GM21619 (cell line): ENCODE measurements around the gene CEP44.
"Not testable (repeated sequence)": the region's sequence is repeated elsewhere in the genome, so short reads cannot be mapped to it uniquely, and the experiment has no call there.

Source experiments
- ATAC-seq: cut with Tn5 transposase; IDR thresholded peaks from one replicate; pipeline ENCODE4 v1.9.1; 2021; ENCODE audit not compliant: unreplicated experiment

Gene CEP44

GRCh38 chr4:174278467-174278866, 5.2 kb upstream of the CEP44 start:
- no peak for ATAC-seq

- ATAC-seq, result no peak
Observed at GRCh38 chr4:174279433-174280155, 4.1 kb upstream of the CEP44 start.

- no peak for ATAC-seq
Observed at GRCh38 chr4:174281182-174281737, 2.5 kb upstream of the CEP44 start.

DNA sequence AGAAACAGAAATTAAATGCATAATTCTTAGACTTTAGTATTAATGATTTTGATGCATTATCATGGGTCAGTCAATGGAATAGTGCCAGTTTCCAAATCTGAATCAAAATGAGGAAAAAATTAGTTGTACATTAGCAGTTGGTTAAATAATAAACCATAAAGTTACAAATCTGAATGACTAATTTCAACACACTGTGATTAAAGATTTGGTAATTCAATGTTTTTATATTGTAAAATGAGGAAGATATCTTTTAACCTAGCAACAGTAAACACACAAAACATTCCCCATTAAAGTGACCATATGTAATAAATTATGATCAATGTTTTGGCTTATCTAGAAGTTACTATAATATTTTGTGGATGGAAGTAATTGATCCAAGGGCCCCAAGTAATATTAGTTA, 1.8 kb upstream of the CEP44 start:
- ATAC-seq, result no peak

- ATAC-seq, result peak; percentile 98
Observed at GRCh38 chr4:174282836-174283506, 740 bp upstream of the CEP44 start.

DNA sequence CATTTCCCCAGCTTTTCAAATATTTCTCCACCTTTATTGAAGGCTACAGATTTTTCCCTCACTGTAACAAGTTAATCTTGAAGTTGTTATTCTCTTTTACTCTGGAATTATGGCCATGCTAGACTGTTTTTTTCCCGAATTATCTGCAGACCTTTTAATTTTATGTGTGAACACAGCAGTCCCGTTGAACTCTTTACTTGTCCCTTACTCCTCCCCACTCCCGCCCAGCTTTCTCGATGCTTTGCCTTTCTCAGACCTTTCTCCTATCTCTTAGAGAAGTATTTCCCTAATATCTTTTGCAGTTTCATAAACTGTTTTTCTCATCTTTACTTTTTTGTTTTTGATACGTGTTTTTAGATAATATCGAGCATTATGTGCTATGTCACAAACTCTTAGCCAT, 776 bp downstream of the CEP44 start:
- no peak for ATAC-seq

- no peak for ATAC-seq
Observed at GRCh38 chr4:174286870-174287269, 3.2 kb downstream of the CEP44 start.

DNA sequence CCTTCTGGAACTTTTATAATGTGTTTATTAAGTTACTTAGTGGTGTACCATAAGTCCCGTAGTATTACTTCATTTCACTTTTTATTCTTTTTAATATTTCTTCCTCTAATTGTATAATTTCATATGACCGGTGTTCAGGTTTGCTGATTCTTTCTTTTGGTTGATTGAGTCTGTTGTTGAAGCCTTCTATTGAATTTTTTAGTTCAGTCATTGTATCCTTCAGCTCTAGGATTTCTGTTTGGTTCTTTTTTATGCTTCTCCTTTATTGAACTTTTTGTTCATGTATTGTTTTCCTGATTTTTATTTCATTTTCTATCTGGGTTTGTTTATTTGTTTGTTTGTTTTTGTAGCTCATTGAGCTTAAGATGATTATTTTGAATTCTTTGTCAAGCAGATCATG, 8.8 kb downstream of the CEP44 start:
- ATAC-seq, result no peak

DNA sequence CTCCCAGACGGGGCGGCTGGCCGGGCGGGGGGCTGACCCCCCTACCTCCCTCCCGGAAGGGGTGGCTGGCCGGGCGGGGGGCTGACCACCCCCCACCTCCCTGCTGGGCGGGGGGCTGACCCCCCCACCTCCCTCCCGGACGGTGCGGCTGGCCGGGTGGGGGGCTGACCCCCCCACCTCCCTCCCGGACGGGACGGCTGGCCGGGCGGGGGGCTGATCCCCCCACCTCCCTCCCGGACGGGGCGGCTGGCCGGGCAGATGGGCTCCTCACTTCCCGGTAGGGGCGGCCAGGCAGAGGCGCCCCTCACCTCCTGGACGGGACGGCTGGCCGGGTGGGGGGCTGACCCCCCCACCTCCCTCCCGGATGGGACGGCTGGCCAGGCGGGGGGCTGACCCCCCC, 10.9 kb downstream of the CEP44 start:
- not testable (repeated sequence) for ATAC-seq

- ATAC-seq, result not testable (repeated sequence)
Observed at GRCh38 chr4:174295142-174295541, 11.4 kb downstream of the CEP44 start.

DNA sequence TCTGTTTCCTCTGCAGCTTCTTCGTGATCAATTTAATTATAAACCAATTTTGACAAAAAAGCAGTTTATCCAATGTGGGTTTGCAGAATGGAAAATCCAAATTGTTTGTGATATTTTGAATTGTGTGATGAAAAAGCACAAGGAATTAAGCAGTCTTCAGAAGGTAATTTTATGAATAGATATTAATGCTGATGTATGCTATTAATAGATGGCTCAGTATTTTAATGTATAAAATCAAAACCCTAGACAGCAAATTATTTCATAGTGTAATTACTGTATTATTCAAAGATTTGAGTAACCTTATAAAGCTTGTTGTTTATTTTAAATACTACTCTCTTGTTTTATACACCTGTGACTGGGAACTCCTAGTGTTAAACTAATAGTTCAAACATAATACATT, 20.0 kb downstream of the CEP44 start:
- ATAC-seq, result no peak

DNA sequence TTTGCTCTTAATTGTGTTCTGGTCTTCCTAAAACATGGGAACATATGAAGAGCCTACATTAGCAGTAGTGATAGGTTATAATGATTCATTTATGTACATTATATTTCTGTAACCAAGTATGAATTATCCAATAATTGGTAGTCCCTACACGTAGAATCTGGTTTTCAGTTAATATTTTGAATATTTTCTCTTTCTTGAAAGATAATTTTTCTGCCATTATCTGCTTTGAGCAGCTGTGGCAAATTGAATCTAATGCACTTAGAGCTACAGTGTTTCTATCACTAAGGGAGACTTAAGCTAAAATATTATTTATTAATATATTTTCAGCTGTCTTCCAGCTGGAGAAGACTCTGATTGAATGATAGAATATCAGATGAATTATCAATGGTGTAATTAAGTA, 21.0 kb downstream of the CEP44 start:
- no peak for ATAC-seq

GRCh38 chr4:174305961-174306360, 22.2 kb downstream of the CEP44 start:
- ATAC-seq, result no peak

DNA sequence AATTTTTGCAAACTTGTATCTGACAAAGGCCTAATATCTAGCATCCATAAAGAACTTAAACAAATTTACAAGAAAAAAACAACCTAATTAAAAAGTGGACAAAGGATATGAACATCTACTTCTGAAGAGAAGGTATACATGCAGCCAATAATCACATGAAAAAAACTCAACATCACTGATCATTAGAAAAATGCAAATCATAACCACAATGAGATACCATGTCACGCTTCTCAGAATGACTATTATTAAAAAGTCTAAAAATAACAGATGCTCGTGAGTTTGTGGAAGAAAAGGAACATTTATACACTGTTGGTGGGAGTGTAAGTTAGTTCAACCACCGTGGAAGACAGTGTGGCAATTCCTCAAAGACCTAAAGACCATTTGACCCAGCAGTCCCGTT, 24.0 kb downstream of the CEP44 start:
- no peak for ATAC-seq

- ATAC-seq, result no peak
Observed at GRCh38 chr4:174312993-174313392, 29.3 kb downstream of the CEP44 start.

GRCh38 chr4:174314274-174314673, 30.6 kb downstream of the CEP44 start:
- no peak for ATAC-seq

GRCh38 chr4:174314770-174315169, 31.1 kb downstream of the CEP44 start:
- no peak for ATAC-seq

GRCh38 chr4:174316546-174316945, 32.8 kb downstream of the CEP44 start:
- no peak for ATAC-seq

GRCh38 chr4:174316954-174317353, 33.2 kb downstream of the CEP44 start:
- no peak for ATAC-seq

DNA sequence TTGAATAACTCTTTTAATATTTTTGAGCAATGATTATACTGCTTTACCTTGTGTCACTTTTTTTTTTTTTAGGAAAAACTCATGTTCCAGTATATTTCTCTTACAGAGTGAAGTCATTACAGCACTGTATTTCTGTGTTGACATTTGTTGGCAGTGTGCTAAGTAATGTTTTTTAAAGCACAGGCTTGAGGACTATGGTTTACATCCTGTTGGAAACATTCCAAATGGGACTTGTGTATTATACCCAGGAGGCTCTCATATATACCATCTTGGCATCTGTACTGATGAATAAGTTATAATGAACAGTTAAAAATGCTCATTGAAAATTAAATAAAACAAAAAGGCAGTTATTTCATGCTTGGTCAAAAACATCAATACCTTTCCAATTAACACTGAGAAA, 33.8 kb downstream of the CEP44 start:
- no peak for ATAC-seq

DNA sequence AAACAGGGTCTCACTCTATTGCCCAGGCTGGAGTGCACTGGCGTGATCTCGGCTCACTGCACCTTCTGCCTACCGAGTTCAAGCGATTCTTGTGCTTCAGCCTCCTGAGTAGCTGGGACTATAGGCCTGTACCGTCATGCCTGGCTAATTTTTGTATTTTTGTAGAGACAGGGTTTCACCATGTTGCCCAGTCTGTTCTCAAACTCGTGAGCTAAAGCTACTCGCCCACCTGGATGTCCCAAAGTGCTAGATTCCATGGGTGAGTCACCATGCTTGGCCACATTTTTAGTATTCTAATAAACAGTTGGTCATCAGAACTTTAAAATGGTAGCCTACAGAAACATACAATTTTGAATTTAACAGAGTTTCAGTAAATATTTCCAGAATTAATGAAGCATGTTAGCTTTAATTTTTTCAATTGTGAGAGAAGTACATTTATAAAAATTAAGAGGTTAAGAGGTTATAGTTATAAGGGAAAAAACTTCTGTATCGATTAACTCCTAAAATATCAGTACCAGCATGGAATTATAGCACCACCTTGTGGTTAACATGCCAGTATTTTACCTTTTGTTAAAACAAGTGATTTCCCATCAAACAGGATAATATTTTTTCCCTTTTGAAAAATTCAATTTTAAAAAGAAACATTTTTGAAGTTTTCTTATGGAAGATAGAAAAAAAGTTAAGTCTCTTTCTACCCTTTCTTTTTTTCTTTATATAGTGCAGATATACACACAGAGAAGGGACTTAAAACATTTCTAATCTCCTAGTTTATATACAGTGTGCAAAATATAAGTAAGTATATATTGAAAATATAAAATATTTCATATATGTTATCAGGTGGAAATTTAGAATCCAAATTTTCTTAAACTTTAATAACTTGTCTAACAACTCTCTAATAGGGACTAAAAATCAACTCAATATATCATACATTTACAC, 35.4 kb downstream of the CEP44 start:
- peak; percentile 41 for ATAC-seq
